B cell (primary cell): Measurements from ENCODE around the gene UBE2J2.

Source experiments
- EZH2 ChIP-seq: IDR thresholded peaks from 2 replicates; pipeline ENCODE4 v1.6.1; 2012; ENCODE audit warnings: borderline replicate concordance, low read depth, mild to moderate bottlenecking, moderate library complexity, low read length; ENCODE audit not compliant: insufficient read depth, poor library complexity, severe bottlenecking
- TF ChIP-seq, protein P1 (sequence below): fragments of 200-600 bp; IDR thresholded peaks from one replicate; pipeline ENCODE4 v1.8.0; 2022; ENCODE audit warnings: antibody characterized with exemption, mild to moderate bottlenecking

- TF ChIP-seq EZH2 = no peak
- TF ChIP-seq, protein P1, sequence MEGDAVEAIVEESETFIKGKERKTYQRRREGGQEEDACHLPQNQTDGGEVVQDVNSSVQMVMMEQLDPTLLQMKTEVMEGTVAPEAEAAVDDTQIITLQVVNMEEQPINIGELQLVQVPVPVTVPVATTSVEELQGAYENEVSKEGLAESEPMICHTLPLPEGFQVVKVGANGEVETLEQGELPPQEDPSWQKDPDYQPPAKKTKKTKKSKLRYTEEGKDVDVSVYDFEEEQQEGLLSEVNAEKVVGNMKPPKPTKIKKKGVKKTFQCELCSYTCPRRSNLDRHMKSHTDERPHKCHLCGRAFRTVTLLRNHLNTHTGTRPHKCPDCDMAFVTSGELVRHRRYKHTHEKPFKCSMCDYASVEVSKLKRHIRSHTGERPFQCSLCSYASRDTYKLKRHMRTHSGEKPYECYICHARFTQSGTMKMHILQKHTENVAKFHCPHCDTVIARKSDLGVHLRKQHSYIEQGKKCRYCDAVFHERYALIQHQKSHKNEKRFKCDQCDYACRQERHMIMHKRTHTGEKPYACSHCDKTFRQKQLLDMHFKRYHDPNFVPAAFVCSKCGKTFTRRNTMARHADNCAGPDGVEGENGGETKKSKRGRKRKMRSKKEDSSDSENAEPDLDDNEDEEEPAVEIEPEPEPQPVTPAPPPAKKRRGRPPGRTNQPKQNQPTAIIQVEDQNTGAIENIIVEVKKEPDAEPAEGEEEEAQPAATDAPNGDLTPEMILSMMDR = no peak
Measured at GRCh38 chr1:1207571-1207892, 66.1 kb downstream of the UBE2J2 start.
